Measurements from ENCODE around the gene ZNF521.

DNA sequence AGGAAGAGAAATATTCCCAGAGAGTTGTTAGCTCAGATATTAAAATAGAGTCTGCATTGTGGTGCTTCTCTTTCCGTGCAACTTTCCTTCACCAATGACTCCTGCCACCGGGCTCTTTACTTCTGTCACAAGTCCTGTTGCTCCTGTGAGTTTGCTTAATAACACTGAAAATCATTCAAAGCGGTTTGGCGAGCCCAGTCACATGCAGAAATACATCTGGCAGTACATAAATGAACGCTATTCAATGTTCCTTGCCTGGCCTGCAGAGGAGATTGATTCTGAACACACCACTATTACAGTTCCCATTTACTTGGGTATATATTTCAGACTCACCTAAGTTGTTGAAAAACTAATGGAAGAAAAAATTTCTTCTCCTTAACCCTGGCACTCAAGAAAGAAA, 276.6 kb downstream of the ZNF521 start:
- TF ChIP-seq SIN3A (IDR thresholded peaks at IDR 0.05; ENCODE audit: borderline replicate concordance, insufficient read depth, low read length) (no peak), FOXP2 (optimal IDR thresholded peaks at IDR 0.05; ENCODE audit: borderline replicate concordance, extremely low read depth, extremely low read length, insufficient read depth) (no peak), TAF1 (IDR thresholded peaks at IDR 0.05; ENCODE audit: borderline replicate concordance, insufficient read depth, low read length) (no peak), POLR2AphosphoS5 (IDR thresholded peaks at IDR 0.05; ENCODE audit: low read depth, low read length) (no peak)
- TF ChIP-seq, protein P1, sequence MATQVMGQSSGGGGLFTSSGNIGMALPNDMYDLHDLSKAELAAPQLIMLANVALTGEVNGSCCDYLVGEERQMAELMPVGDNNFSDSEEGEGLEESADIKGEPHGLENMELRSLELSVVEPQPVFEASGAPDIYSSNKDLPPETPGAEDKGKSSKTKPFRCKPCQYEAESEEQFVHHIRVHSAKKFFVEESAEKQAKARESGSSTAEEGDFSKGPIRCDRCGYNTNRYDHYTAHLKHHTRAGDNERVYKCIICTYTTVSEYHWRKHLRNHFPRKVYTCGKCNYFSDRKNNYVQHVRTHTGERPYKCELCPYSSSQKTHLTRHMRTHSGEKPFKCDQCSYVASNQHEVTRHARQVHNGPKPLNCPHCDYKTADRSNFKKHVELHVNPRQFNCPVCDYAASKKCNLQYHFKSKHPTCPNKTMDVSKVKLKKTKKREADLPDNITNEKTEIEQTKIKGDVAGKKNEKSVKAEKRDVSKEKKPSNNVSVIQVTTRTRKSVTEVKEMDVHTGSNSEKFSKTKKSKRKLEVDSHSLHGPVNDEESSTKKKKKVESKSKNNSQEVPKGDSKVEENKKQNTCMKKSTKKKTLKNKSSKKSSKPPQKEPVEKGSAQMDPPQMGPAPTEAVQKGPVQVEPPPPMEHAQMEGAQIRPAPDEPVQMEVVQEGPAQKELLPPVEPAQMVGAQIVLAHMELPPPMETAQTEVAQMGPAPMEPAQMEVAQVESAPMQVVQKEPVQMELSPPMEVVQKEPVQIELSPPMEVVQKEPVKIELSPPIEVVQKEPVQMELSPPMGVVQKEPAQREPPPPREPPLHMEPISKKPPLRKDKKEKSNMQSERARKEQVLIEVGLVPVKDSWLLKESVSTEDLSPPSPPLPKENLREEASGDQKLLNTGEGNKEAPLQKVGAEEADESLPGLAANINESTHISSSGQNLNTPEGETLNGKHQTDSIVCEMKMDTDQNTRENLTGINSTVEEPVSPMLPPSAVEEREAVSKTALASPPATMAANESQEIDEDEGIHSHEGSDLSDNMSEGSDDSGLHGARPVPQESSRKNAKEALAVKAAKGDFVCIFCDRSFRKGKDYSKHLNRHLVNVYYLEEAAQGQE (IDR thresholded peaks at IDR 0.05; ENCODE audit: insufficient read depth in 1 of 2, low read depth in 2 of 2, low read length in 2 of 2): no peak

Measured in PFSK-1 (cell line).